MM.1S (cell line): ENCODE data around the gene SPRING1.
A peak's percentile ranks its signal among the peaks of the same experiment; 100 is the strongest.

ENCODE experiments used
- DNase-seq: peaks from one replicate; pipeline ENCODE4 v3.0.0-alpha.2; 2015
- H2AFZ ChIP-seq: fragments of 300-600 bp; sonication (generic); 2 replicates; pipeline ENCODE4 v1.6.0; 2016; ENCODE audit warnings: antibody characterized with exemption, low read length
- H3F3A ChIP-seq: fragments of 300-600 bp; sonication (generic); 2 replicates; pipeline ENCODE4 v1.6.1; 2016; ENCODE audit warnings: mild to moderate bottlenecking, antibody characterized with exemption, low read length, moderate library complexity, mixed read lengths; ENCODE audit not compliant: insufficient read depth
- H3K27ac ChIP-seq: fragments of 300-600 bp; sonication (generic); 2 replicates; pipeline ENCODE4 v1.5.1; 2016; ENCODE audit warnings: mild to moderate bottlenecking, low read length
- H3K27me3 ChIP-seq: fragments of 300-600 bp; sonication (generic); replicated peaks from 2 replicates; pipeline ENCODE4 v1.6.0; 2016; ENCODE audit warnings: low read length; ENCODE audit not compliant: insufficient read depth
- H3K36me3 ChIP-seq: fragments of 300-600 bp; sonication (generic); replicated peaks from 2 replicates; pipeline ENCODE4 v1.6.1; 2016; ENCODE audit warnings: mild to moderate bottlenecking, low read length, mixed read lengths; ENCODE audit not compliant: insufficient read depth
- H3K4me1 ChIP-seq: fragments of 300-600 bp; sonication (generic); 2 replicates; pipeline ENCODE4 v1.6.1; 2016; ENCODE audit warnings: low read length, mixed read lengths
- H3K4me2 ChIP-seq: fragments of 300-600 bp; sonication (generic); 2 replicates; pipeline ENCODE4 v1.6.0; 2016; ENCODE audit warnings: low read depth, low read length
- H3K4me3 ChIP-seq: fragments of 300-600 bp; sonication (generic); 2 replicates; pipeline ENCODE4 v1.5.1; 2016; ENCODE audit warnings: low read length, mixed read lengths
- H3K79me2 ChIP-seq: fragments of 300-600 bp; sonication (generic); 2 replicates; pipeline ENCODE4 v1.6.1; 2016; ENCODE audit warnings: mixed run types, low read length, mixed read lengths
- H3K9ac ChIP-seq: fragments of 300-600 bp; sonication (generic); 2 replicates; pipeline ENCODE4 v1.6.1; 2016; ENCODE audit warnings: low read length, mixed read lengths
- H3K9me2 ChIP-seq: fragments of 300-600 bp; sonication (generic); replicated peaks from 2 replicates; pipeline ENCODE4 v1.6.1; 2016; ENCODE audit warnings: mild to moderate bottlenecking, low read length, mixed read lengths; ENCODE audit not compliant: insufficient read depth
- H3K9me3 ChIP-seq: fragments of 300-600 bp; sonication (generic); replicated peaks from 2 replicates; pipeline ENCODE4 v1.6.1; 2016; ENCODE audit warnings: mild to moderate bottlenecking, low read length, mixed read lengths; ENCODE audit not compliant: insufficient read depth
- H4K20me1 ChIP-seq: fragments of 300-600 bp; sonication (generic); 2 replicates; pipeline ENCODE4 v1.6.1; 2016; ENCODE audit warnings: mild to moderate bottlenecking, low read length, moderate library complexity, mixed read lengths; ENCODE audit not compliant: insufficient read depth
- CTCF ChIP-seq: fragments of 300-600 bp; sonication (generic); IDR thresholded peaks from 2 replicates; pipeline ENCODE4 v1.5.1; 2016; ENCODE audit warnings: antibody characterized with exemption, low read length, mixed read lengths
- EZH2 ChIP-seq: fragments of 300-600 bp; sonication (generic); optimal IDR thresholded peaks from 2 replicates; pipeline ENCODE3; 2017; ENCODE audit warnings: low read depth, mild to moderate bottlenecking, antibody characterized with exemption, low read length, mixed read lengths
- EZH2phosphoT487 ChIP-seq: fragments of 300-600 bp; sonication (generic); IDR thresholded peaks from 2 replicates; pipeline ENCODE4 v1.6.1; 2018; ENCODE audit warnings: antibody characterized with exemption, low read length

SPRING1 gene

GRCh38 chr12:116780942-116781341 lies 43.1 kb upstream of the SPRING1 start:
- Histone ChIP-seq H3K9ac (no peak overlapping the region), H3K27ac (no peak overlapping the region), H3K9me3 (no peaks in the 10 kb centered on the region), H3K4me3 (no peak overlapping the region), H3F3A (no peaks in the 10 kb centered on the region), H3K4me2 (no peak overlapping the region), H3K27me3 (no peaks in the 10 kb centered on the region), H3K36me3 (no peaks in the 10 kb centered on the region), H2AFZ (no peak overlapping the region), H3K9me2 (no peaks in the 10 kb centered on the region), H4K20me1 (no peaks in the 10 kb centered on the region), H3K4me1 (no peaks in the 10 kb centered on the region), H3K79me2 (no peaks in the 10 kb centered on the region)
- TF ChIP-seq EZH2 (no peak), CTCF (no peak), EZH2phosphoT487 (no peak)
- no peak for DNase-seq

GRCh38 chr12:116779597-116779996 lies 41.7 kb upstream of the SPRING1 start:
- no peak overlapping the region for H3K4me3 ChIP-seq
- no peaks in the 10 kb centered on the region for H3K36me3 ChIP-seq
- TF ChIP-seq CTCF (no peak), EZH2 (no peak), EZH2phosphoT487 (no peak)

GRCh38 chr12:116777245-116777644 lies 39.4 kb upstream of the SPRING1 start:
- no peak overlapping the region for H3K4me2 ChIP-seq
- no peak overlapping the region for H3K9ac ChIP-seq
- no peaks in the 10 kb centered on the region for H4K20me1 ChIP-seq
- H3K27ac ChIP-seq: no peak overlapping the region
- no peak overlapping the region for H3K4me3 ChIP-seq
- H3K79me2 ChIP-seq: no peaks in the 10 kb centered on the region
- TF ChIP-seq EZH2phosphoT487 (no peak), EZH2 (no peak), CTCF (no peak)
- H2AFZ ChIP-seq: no peak overlapping the region
- no peaks in the 10 kb centered on the region for H3K36me3 ChIP-seq
- no peaks in the 10 kb centered on the region for H3K9me3 ChIP-seq
- H3F3A ChIP-seq: no peaks in the 10 kb centered on the region
- H3K27me3 ChIP-seq: no peaks in the 10 kb centered on the region
- no peaks in the 10 kb centered on the region for H3K4me1 ChIP-seq
- H3K9me2 ChIP-seq: no peaks in the 10 kb centered on the region
- peak; percentile 40 for DNase-seq

More at GRCh38 chr12:116779597-116779996, 41.7 kb upstream of the SPRING1 start:
- no peaks in the 10 kb centered on the region for H3K4me1 ChIP-seq
- no peaks in the 10 kb centered on the region for H3K27me3 ChIP-seq
- no peak overlapping the region for H2AFZ ChIP-seq
- DNase-seq: no peak
- no peaks in the 10 kb centered on the region for H3K9me2 ChIP-seq
- H3K27ac ChIP-seq: no peak overlapping the region
- no peaks in the 10 kb centered on the region for H3K9me3 ChIP-seq
- H3K9ac ChIP-seq: no peak overlapping the region
- no peak overlapping the region for H3K4me2 ChIP-seq
- no peaks in the 10 kb centered on the region for H4K20me1 ChIP-seq
- H3K79me2 ChIP-seq: no peaks in the 10 kb centered on the region
- no peaks in the 10 kb centered on the region for H3F3A ChIP-seq
